Peyer's patch (tissue), 4 donors: Measurements from ENCODE around the gene BASP1.

ENCODE experiments used
- CTCF ChIP-seq, 6 experiments: fragments of 450-650 bp in 4 of 6; fragments of 200-600 bp in 2 of 6; sonication (generic) in 1 of 6; IDR thresholded peaks; one replicate each; pipeline ENCODE4 v1.5.1; 2017 to 2019; ENCODE audit warnings: antibody characterized with exemption in 6 of 6, mild to moderate bottlenecking in 3 of 6, moderate library complexity in 1 of 6
- POLR2A ChIP-seq, 2 donors: fragments of 450-650 bp; IDR thresholded peaks; one replicate each; pipeline ENCODE4 v1.5.1; 2017; ENCODE audit warnings: antibody characterized with exemption in 2 of 2, mild to moderate bottlenecking in 2 of 2, moderate library complexity in 2 of 2

DNA sequence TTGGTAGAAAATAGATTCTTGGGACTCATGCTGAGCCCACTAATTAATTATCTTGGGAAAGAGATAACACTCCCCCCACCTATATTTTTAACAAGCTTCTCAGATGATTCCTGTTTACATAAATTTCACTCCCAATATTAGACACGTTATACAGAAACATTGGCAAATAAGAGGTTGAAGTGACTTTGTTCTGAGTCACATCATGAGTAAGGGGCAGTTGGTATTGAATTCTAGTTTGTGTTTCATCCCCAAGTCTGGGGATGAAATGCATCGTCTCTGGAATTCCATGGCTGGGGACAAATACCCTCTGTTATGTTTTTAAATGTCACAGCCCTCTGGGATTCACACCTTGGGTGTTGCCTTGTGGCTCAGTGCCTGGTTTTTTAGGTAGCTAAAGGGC lies 41.0 kb downstream of the BASP1 start:
- TF ChIP-seq CTCF (IDR thresholded peaks at IDR 0.05) (no peak), POLR2A (IDR thresholded peaks at IDR 0.05) (no peak)
